ENCODE data around the gene ERCC4. TPM values are rescaled to one million over a fixed set of nuclear protein-coding genes. Genes with fewer than 3 reads are reported as not detected.

Gene ERCC4
- polyA plus RNA-seq, 1 of the 3 experiments (the other 2 are of a cell fraction): 1.8 TPM

DNA sequence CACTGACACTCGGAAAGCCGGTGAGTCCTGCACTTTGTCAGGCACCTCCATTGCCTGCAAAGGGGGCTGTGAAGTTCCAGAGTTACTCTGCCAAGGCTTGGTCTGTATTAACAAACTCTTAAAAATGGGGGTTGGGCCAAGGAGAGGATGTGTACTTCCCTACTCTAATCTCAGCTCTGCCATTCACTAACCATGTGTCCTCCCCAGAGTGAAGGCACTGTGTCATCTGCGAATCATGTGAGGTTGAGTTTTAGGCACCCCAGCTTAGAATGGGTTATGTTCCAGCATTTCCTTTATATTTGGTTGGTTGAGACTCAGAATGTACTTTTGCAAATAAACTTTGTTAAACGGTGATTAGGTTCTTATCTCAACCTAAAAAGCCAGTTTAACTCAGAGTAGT lies 24.9 kb downstream of the ERCC4 start:
- Histone ChIP-seq H3K27me3 (ENCODE audit: insufficient read depth) (no peaks in the 10 kb centered on the region), H2AFZ (ENCODE audit: low read depth) (no peak overlapping the region), H4K20me1 (ENCODE audit: insufficient read depth) (no peaks in the 10 kb centered on the region), H3K9ac (no peak overlapping the region), H3K9me2 (no peaks in the 10 kb centered on the region), H3K9me3 (no peaks in the 10 kb centered on the region), H3F3A (replicated peaks; ENCODE audit: insufficient read depth) (no peaks in the 10 kb centered on the region), H3K4me1 (ENCODE audit: control insufficient read depth in 1 of 2, insufficient read depth in 2 of 2, low read depth in 1 of 2, low read length in 1 of 2) (peaks cover 0 to 8% of the 10 kb centered on the region in 2 experiments; a peak in 2 of 4 replicates), H3K36me3 (replicated peaks in 1 of 2; ENCODE audit: control insufficient read depth in 1 of 2, insufficient read depth in 2 of 2, low read length in 1 of 2) (peaks cover 23 to 42% of the 10 kb centered on the region in 2 experiments), H3K27ac (ENCODE audit: low read depth in 2 of 2, low read length in 1 of 2) (no peak overlapping the region), H3K4me2 (no peak overlapping the region), H3K79me2 (ENCODE audit: insufficient read depth) (no peaks in the 10 kb centered on the region), H3K4me3 (ENCODE audit: low read depth in 2 of 2, low read length in 1 of 2) (no peak overlapping the region)
- TF ChIP-seq TEAD4 (IDR thresholded peaks at IDR 0.05; ENCODE audit: borderline replicate concordance, insufficient read depth) (no peak), GATA2 (CRISPR knock-in tag; IDR thresholded peaks at IDR 0.05) (no peak), MXI1 (IDR thresholded peaks at IDR 0.05; ENCODE audit: low read depth, low read length) (no peak), SIN3A (IDR thresholded peaks at IDR 0.05; ENCODE audit: borderline replicate concordance, low read depth, low read length) (no peak), CTCF (IDR thresholded peaks at IDR 0.05) (no peak)
- WGBS (ENCODE audit: low lambda C conversion rate): 89% methylated on average over 4 of the region's 4 CpGs
- ChIA-PET POLR2A (no interaction called here), CTCF (no interaction called here)
- no peak for DNase-seq

GRCh38 chr16:13945744-13946485 lies 26.0 kb downstream of the ERCC4 start:
- 95% methylated on average over 9 of the region's 9 CpGs for WGBS (ENCODE audit: low lambda C conversion rate)
- Histone ChIP-seq H3K27ac (ENCODE audit: low read depth in 2 of 2, low read length in 1 of 2) (no peak overlapping the region), H4K20me1 (ENCODE audit: insufficient read depth) (no peaks in the 10 kb centered on the region), H3K9ac (no peak overlapping the region), H3K4me3 (ENCODE audit: low read depth in 2 of 2, low read length in 1 of 2) (no peak overlapping the region), H3K27me3 (ENCODE audit: insufficient read depth) (no peaks in the 10 kb centered on the region), H3F3A (replicated peaks; ENCODE audit: insufficient read depth) (no peaks in the 10 kb centered on the region), H3K9me3 (no peaks in the 10 kb centered on the region), H3K4me2 (no peak overlapping the region), H3K4me1 (ENCODE audit: control insufficient read depth in 1 of 2, insufficient read depth in 2 of 2, low read depth in 1 of 2, low read length in 1 of 2) (no peaks in the 10 kb centered on the region; a peak in 1 of 4 replicates), H3K36me3 (replicated peaks in 1 of 2; ENCODE audit: control insufficient read depth in 1 of 2, insufficient read depth in 2 of 2, low read length in 1 of 2) (peaks cover 24 to 42% of the 10 kb centered on the region in 2 experiments), H2AFZ (ENCODE audit: low read depth) (no peak overlapping the region), H3K79me2 (ENCODE audit: insufficient read depth) (no peaks in the 10 kb centered on the region), H3K9me2 (no peaks in the 10 kb centered on the region)
- ChIA-PET CTCF (interaction anchor here (1.0 kb wide), 1 partner anchor 22 kb away, joined by 3 read pairs; no protein-coding TSS in a partner anchor), POLR2A (no interaction called here)
- no peak for TF ChIP-seq RXRA (IDR thresholded peaks at IDR 0.05; ENCODE audit: borderline replicate concordance, low read depth)
- no peak for TF ChIP-seq TAF1 (IDR thresholded peaks at IDR 0.05; ENCODE audit: borderline replicate concordance, low read depth, low read length)
- TF ChIP-seq, protein P1, sequence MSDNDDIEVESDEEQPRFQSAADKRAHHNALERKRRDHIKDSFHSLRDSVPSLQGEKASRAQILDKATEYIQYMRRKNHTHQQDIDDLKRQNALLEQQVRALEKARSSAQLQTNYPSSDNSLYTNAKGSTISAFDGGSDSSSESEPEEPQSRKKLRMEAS (IDR thresholded peaks at IDR 0.05; ENCODE audit: low read depth): no peak
- no peak for TF ChIP-seq REST (IDR thresholded peaks at IDR 0.05; ENCODE audit: low read depth, low read length)
- TF ChIP-seq NFIC (IDR thresholded peaks at IDR 0.05; ENCODE audit: borderline replicate concordance): no peak
- TF ChIP-seq RAD21 (IDR thresholded peaks at IDR 0.05; ENCODE audit: low read length): no peak
- no peak for TF ChIP-seq FOSL2 (IDR thresholded peaks at IDR 0.05; ENCODE audit: borderline replicate concordance, low read depth)
- TF ChIP-seq CTCF (IDR thresholded peaks at IDR 0.05): no peak
- no peak for TF ChIP-seq TCF12 (IDR thresholded peaks at IDR 0.05)
- no peak for TF ChIP-seq CHD2 (IDR thresholded peaks at IDR 0.05; ENCODE audit: low read length, partially characterized antibody)
- no peak for TF ChIP-seq EP300 (IDR thresholded peaks at IDR 0.05; ENCODE audit: borderline replicate concordance in 1 of 2, low read depth in 1 of 2, low read length in 1 of 2)
- no peak for TF ChIP-seq MXI1 (IDR thresholded peaks at IDR 0.05; ENCODE audit: low read depth, low read length)
- no peak for TF ChIP-seq MEF2A (IDR thresholded peaks at IDR 0.05; ENCODE audit: borderline replicate concordance, low read depth)
- TF ChIP-seq EZH2phosphoT487 (IDR thresholded peaks at IDR 0.05; ENCODE audit: borderline replicate concordance, low read depth): no peak
- no peak for TF ChIP-seq RCOR1 (IDR thresholded peaks at IDR 0.05; ENCODE audit: low read length)
- no peak for DNase-seq

All from SK-N-SH (cell line).